Brain microvascular endothelial cell (primary cell): Measurements from ENCODE around the gene CLEC9A.

Source experiments
- DNase-seq: peaks from one replicate; pipeline ENCODE4 v3.0.0-alpha.2; 2020
- H3K27ac ChIP-seq: fragments of 250-450 bp; sonication (Bioruptor Pico); 2 replicates; pipeline ENCODE4 v1.5.1; 2020; ENCODE audit warnings: mild to moderate bottlenecking, moderate library complexity
- H3K27me3 ChIP-seq: fragments of 250-450 bp; sonication (Bioruptor Pico); replicated peaks from 2 replicates; pipeline ENCODE4 v1.5.1; 2020; ENCODE audit warnings: mild to moderate bottlenecking
- H3K36me3 ChIP-seq: fragments of 250-450 bp; sonication (Bioruptor Pico); replicated peaks from 2 replicates; pipeline ENCODE4 v1.5.1; 2020; ENCODE audit warnings: mild to moderate bottlenecking
- H3K4me3 ChIP-seq: 2 replicates; pipeline ENCODE4 v1.5.1; 2011; ENCODE audit warnings: low read depth, mild to moderate bottlenecking, control low read depth, low read length, moderate library complexity
- CTCF ChIP-seq: IDR thresholded peaks from 2 replicates; pipeline ENCODE4 v1.5.1; 2011; ENCODE audit warnings: low read depth, mild to moderate bottlenecking, moderate library complexity, low read length, control low read depth, inconsistent platforms; ENCODE audit errors: missing control alignments
- in situ Hi-C: cut with HindIII; loops from 2 replicates; pipeline ENCODE4 v1.10.0; 2017; ENCODE audit warnings: low sequenced_read_pairs, low pct_ligation_motif_present

Gene CLEC9A

GRCh38 chr12:10027311-10027710, 3.2 kb upstream of the CLEC9A start:
- Histone ChIP-seq H3K27ac (no peak overlapping the region), H3K27me3 (no peaks in the 10 kb centered on the region), H3K4me3 (no peak overlapping the region), H3K36me3 (no peaks in the 10 kb centered on the region)
- no peak for DNase-seq
- TF ChIP-seq CTCF = no peak
- in situ Hi-C loops = no loop called here

- no peak for TF ChIP-seq CTCF
- Histone ChIP-seq H3K36me3 (no peaks in the 10 kb centered on the region), H3K4me3 (no peak overlapping the region), H3K27me3 (no peaks in the 10 kb centered on the region), H3K27ac (no peak overlapping the region)
- in situ Hi-C loops = no loop called here
- peak; percentile 9 for DNase-seq
Measured at GRCh38 chr12:10027721-10028120, 2.8 kb upstream of the CLEC9A start.

GRCh38 chr12:10031321-10031720, 839 bp downstream of the CLEC9A start:
- in situ Hi-C loops = no loop called here
- no peak overlapping the region for H3K4me3 ChIP-seq
- H3K36me3 ChIP-seq = no peaks in the 10 kb centered on the region
- H3K27ac ChIP-seq = peak overlapping the region; percentile 83
- no peaks in the 10 kb centered on the region for H3K27me3 ChIP-seq
- TF ChIP-seq CTCF = no peak
- peak; percentile 33 for DNase-seq

- Histone ChIP-seq H3K27ac (peak overlapping the region; percentile 83), H3K27me3 (no peaks in the 10 kb centered on the region), H3K36me3 (no peaks in the 10 kb centered on the region), H3K4me3 (no peak overlapping the region)
- no peak for TF ChIP-seq CTCF
- in situ Hi-C loops = no loop called here
- DNase-seq = peak; percentile 86
Measured at GRCh38 chr12:10031771-10032175, 1.3 kb downstream of the CLEC9A start.

GRCh38 chr12:10033783-10034545, 3.5 kb downstream of the CLEC9A start:
- peak; percentile 37 for TF ChIP-seq CTCF
- in situ Hi-C loops = no loop called here
- H3K36me3 ChIP-seq = no peaks in the 10 kb centered on the region
- H3K27ac ChIP-seq = no peak overlapping the region
- no peak overlapping the region for H3K4me3 ChIP-seq
- no peak for DNase-seq
- H3K27me3 ChIP-seq = no peaks in the 10 kb centered on the region

- H3K36me3 ChIP-seq = no peaks in the 10 kb centered on the region
- no peak for DNase-seq
- H3K27me3 ChIP-seq = no peaks in the 10 kb centered on the region
- no peak overlapping the region for H3K27ac ChIP-seq
- H3K4me3 ChIP-seq = no peak overlapping the region
- no peak for TF ChIP-seq CTCF
- in situ Hi-C loops = no loop called here
Measured at GRCh38 chr12:10042167-10042566, 11.7 kb downstream of the CLEC9A start.
